Skeletal muscle cell (primary cell): Measurements from ENCODE around the gene ZIC5.
A peak's percentile ranks its signal among the peaks of the same experiment; 100 is the strongest.
"Not testable (repeated sequence)": the region's sequence is repeated elsewhere in the genome, so short reads cannot be mapped to it uniquely, and the experiment has no call there.

Source experiments
- DNase-seq: peaks from one replicate; pipeline ENCODE4 v3.0.0-alpha.2; 2010; ENCODE audit warnings: low read depth
- H3K4me3 ChIP-seq: 2 replicates; pipeline ENCODE4 v1.5.1; 2011; ENCODE audit warnings: low read depth, mild to moderate bottlenecking, control low read depth, low read length, moderate library complexity

Gene ZIC5

GRCh38 chr13:99947666-99948065, 23.9 kb downstream of the ZIC5 start:
- DNase-seq: no peak
- H3K4me3 ChIP-seq: no peak overlapping the region

GRCh38 chr13:99945515-99945914, 26.1 kb downstream of the ZIC5 start:
- not testable (repeated sequence) for DNase-seq, H3K4me3 ChIP-seq

- DNase-seq: no peak
- no peak overlapping the region for H3K4me3 ChIP-seq
Measured at GRCh38 chr13:99944606-99945005, 27.0 kb downstream of the ZIC5 start.

GRCh38 chr13:99944102-99944501, 27.5 kb downstream of the ZIC5 start:
- no peak for DNase-seq
- no peak overlapping the region for H3K4me3 ChIP-seq

GRCh38 chr13:99941911-99942310, 29.7 kb downstream of the ZIC5 start:
- no peak for DNase-seq
- no peak overlapping the region for H3K4me3 ChIP-seq

- no peak overlapping the region for H3K4me3 ChIP-seq
- no peak for DNase-seq
Measured at GRCh38 chr13:99941086-99941485, 30.5 kb downstream of the ZIC5 start.

- no peak overlapping the region for H3K4me3 ChIP-seq
Measured at GRCh38 chr13:99938635-99939034, 32.9 kb downstream of the ZIC5 start.

GRCh38 chr13:99935772-99936171, 35.8 kb downstream of the ZIC5 start:
- no peak for DNase-seq

More at GRCh38 chr13:99938635-99939034, 32.9 kb downstream of the ZIC5 start:
- DNase-seq: no peak

GRCh38 chr13:99932912-99933311, 38.7 kb downstream of the ZIC5 start:
- H3K4me3 ChIP-seq: no peak overlapping the region

More at GRCh38 chr13:99935772-99936171, 35.8 kb downstream of the ZIC5 start:
- no peak overlapping the region for H3K4me3 ChIP-seq

GRCh38 chr13:99930925-99931324, 40.6 kb downstream of the ZIC5 start:
- no peak overlapping the region for H3K4me3 ChIP-seq
- DNase-seq: no peak

More at GRCh38 chr13:99932912-99933311, 38.7 kb downstream of the ZIC5 start:
- no peak for DNase-seq

GRCh38 chr13:99929866-99930265, 41.7 kb downstream of the ZIC5 start:
- no peak for DNase-seq
- no peak overlapping the region for H3K4me3 ChIP-seq

- peak overlapping the region; percentile 15 for H3K4me3 ChIP-seq
- no peak for DNase-seq
Measured at GRCh38 chr13:99926014-99926731, 45.4 kb downstream of the ZIC5 start.

- no peak overlapping the region for H3K4me3 ChIP-seq
- no peak for DNase-seq
Measured at GRCh38 chr13:99923877-99924582, 47.5 kb downstream of the ZIC5 start.

GRCh38 chr13:99922631-99923404, 48.7 kb downstream of the ZIC5 start:
- no peak overlapping the region for H3K4me3 ChIP-seq
- no peak for DNase-seq

- no peak overlapping the region for H3K4me3 ChIP-seq
- DNase-seq: no peak
Measured at GRCh38 chr13:99919132-99919531, 52.4 kb downstream of the ZIC5 start.

GRCh38 chr13:99916366-99917103, 55.0 kb downstream of the ZIC5 start:
- no peak overlapping the region for H3K4me3 ChIP-seq
- peak; percentile 25 for DNase-seq

GRCh38 chr13:99913167-99913566, 58.4 kb downstream of the ZIC5 start:
- no peak for DNase-seq
- H3K4me3 ChIP-seq: no peak overlapping the region
